ENCODE results near the gene DAB1. TPM values are rescaled to one million over a fixed set of nuclear protein-coding genes. Genes with fewer than 3 reads are reported as not detected.

DAB1 gene
- total RNA-seq, 1 experiment from 2014 or later: not detected

DNA sequence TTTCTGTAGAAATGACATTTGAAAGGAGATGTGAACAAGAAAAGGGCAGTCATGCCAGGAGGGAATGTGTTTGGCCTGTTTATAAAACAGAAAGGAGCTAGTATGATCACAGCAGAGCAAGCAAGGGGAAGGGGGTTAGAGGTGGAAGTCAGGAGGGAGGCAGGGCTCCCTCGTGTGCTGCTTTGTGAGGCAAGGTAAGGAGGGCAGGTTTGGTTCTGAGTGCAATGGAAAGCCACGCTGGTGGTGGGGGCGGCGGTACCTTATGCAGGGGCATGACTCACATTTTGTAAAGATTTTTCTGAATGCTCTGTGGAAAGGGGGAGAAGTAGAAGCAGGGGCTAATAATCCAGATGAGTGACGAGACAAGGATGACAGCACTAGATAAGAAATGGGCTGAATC, 260.5 kb downstream of the DAB1 start:
- DNase-seq (ENCODE audit: low read depth, low spot score) (no peak), ATAC-seq (no peak)
- Histone ChIP-seq H3K4me2 (ENCODE audit: low read length) (no peak overlapping the region), H3K4me1 (ENCODE audit: control insufficient read depth in 1 of 2, insufficient read depth in 2 of 2, low read length in 2 of 2) (no peaks in the 10 kb centered on the region), H4K20me1 (ENCODE audit: insufficient read depth) (no peaks in the 10 kb centered on the region), H3K79me2 (ENCODE audit: insufficient read depth, low read length) (no peaks in the 10 kb centered on the region), H3K9me2 (ENCODE audit: insufficient read depth) (no peaks in the 10 kb centered on the region), H3K9ac (ENCODE audit: low read length) (no peak overlapping the region), H3K27ac (ENCODE audit: low read depth, low read length) (no peak overlapping the region), H2AFZ (ENCODE audit: low read depth, low read length, poor library complexity, severe bottlenecking) (no peak overlapping the region), H3K9me3 (ENCODE audit: control insufficient read depth in 1 of 2, insufficient read depth in 1 of 2, low read depth in 1 of 2, low read length in 2 of 2) (no peaks in the 10 kb centered on the region), H3K27me3 (ENCODE audit: insufficient read depth, low read length) (peaks cover 7% of the 10 kb centered on the region; the same call in 1 of the 2 replicates), H3K36me3 (ENCODE audit: control insufficient read depth in 1 of 2, insufficient read depth in 2 of 2, low read length in 2 of 2) (no peaks in the 10 kb centered on the region), H3K4me3 (replicated peaks in 1 of 2; ENCODE audit: low read depth in 1 of 2, low read length in 2 of 2) (no peak overlapping the region)
- intact Hi-C loops (cut with micrococcal nuclease): no loop called here
- POLR2A ChIA-PET: no interaction called here
- no peak for TF ChIP-seq POLR2AphosphoS5 (IDR thresholded peaks at IDR 0.05; ENCODE audit: low read depth, low read length)
- TF ChIP-seq EZH2phosphoT487 (IDR thresholded peaks at IDR 0.05; ENCODE audit: borderline replicate concordance): no peak
- TF ChIP-seq, protein P1, sequence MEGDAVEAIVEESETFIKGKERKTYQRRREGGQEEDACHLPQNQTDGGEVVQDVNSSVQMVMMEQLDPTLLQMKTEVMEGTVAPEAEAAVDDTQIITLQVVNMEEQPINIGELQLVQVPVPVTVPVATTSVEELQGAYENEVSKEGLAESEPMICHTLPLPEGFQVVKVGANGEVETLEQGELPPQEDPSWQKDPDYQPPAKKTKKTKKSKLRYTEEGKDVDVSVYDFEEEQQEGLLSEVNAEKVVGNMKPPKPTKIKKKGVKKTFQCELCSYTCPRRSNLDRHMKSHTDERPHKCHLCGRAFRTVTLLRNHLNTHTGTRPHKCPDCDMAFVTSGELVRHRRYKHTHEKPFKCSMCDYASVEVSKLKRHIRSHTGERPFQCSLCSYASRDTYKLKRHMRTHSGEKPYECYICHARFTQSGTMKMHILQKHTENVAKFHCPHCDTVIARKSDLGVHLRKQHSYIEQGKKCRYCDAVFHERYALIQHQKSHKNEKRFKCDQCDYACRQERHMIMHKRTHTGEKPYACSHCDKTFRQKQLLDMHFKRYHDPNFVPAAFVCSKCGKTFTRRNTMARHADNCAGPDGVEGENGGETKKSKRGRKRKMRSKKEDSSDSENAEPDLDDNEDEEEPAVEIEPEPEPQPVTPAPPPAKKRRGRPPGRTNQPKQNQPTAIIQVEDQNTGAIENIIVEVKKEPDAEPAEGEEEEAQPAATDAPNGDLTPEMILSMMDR (IDR thresholded peaks at IDR 0.05 in 2 of 3, conservative IDR thresholded peaks at IDR 0.05 in 1 of 3; ENCODE audit: borderline replicate concordance in 1 of 3, insufficient read depth in 1 of 3, low read depth in 2 of 3, low read length in 2 of 3): no peak
- no peak for TF ChIP-seq SP1 (IDR thresholded peaks at IDR 0.05; ENCODE audit: low read depth)
- TF ChIP-seq, protein P2, sequence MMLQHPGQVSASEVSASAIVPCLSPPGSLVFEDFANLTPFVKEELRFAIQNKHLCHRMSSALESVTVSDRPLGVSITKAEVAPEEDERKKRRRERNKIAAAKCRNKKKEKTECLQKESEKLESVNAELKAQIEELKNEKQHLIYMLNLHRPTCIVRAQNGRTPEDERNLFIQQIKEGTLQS (IDR thresholded peaks at IDR 0.05): no peak
- TF ChIP-seq, protein P3, sequence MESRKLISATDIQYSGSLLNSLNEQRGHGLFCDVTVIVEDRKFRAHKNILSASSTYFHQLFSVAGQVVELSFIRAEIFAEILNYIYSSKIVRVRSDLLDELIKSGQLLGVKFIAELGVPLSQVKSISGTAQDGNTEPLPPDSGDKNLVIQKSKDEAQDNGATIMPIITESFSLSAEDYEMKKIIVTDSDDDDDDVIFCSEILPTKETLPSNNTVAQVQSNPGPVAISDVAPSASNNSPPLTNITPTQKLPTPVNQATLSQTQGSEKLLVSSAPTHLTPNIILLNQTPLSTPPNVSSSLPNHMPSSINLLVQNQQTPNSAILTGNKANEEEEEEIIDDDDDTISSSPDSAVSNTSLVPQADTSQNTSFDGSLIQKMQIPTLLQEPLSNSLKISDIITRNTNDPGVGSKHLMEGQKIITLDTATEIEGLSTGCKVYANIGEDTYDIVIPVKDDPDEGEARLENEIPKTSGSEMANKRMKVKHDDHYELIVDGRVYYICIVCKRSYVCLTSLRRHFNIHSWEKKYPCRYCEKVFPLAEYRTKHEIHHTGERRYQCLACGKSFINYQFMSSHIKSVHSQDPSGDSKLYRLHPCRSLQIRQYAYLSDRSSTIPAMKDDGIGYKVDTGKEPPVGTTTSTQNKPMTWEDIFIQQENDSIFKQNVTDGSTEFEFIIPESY (IDR thresholded peaks at IDR 0.05; ENCODE audit: extremely low read depth, insufficient replicate concordance, low read length): no peak
- no peak for TF ChIP-seq POLR2A (IDR thresholded peaks at IDR 0.05; ENCODE audit: borderline replicate concordance, extremely low read depth, insufficient read depth, insufficient read length)
- no peak for TF ChIP-seq YY1 (IDR thresholded peaks at IDR 0.05; ENCODE audit: extremely low read depth, insufficient replicate concordance, low read depth, low read length)
- no peak for TF ChIP-seq ELF1 (IDR thresholded peaks at IDR 0.05; ENCODE audit: borderline replicate concordance, low read depth)
- TF ChIP-seq ZFX (IDR thresholded peaks at IDR 0.05): no peak
- no peak for TF ChIP-seq CEBPB (IDR thresholded peaks at IDR 0.05; ENCODE audit: low read depth)
- TF ChIP-seq SRF (IDR thresholded peaks at IDR 0.05; ENCODE audit: low read depth): no peak
- no peak for TF ChIP-seq FOSL1 (IDR thresholded peaks at IDR 0.05; ENCODE audit: low read depth)
- RAD21 ChIA-PET (ENCODE audit: low non-redundant PET in 1 of 2, low total read pairs in 2 of 2, uncharacterized antibody in 2 of 2, unreplicated experiment in 2 of 2): no interaction called here
- CTCF ChIA-PET: no interaction called here
- no TSS peak for BruUV-seq (replicated peaks)

Data from HCT116 (cell line).